Right lobe of liver (tissue), 6 donors: ENCODE measurements around the gene ALDH1A1. TPM values are rescaled to one million over a fixed set of nuclear protein-coding genes. Genes with fewer than 3 reads are reported as not detected.

Experiments used
- ATAC-seq, 4 donors: fragments of 200-7000 bp; cut with Tn5 transposase; one replicate each; pipeline ENCODE4 v1.9.1; 2020; ENCODE audit warnings: mild to moderate bottlenecking in 4 of 4, moderate library complexity in 4 of 4
- DNase-seq, 3 donors: peaks; one replicate each; pipeline ENCODE4 v3.0.0-alpha.2; 2020
- H3K27ac ChIP-seq, 3 donors: fragments of 200-600 bp; one replicate each; pipeline ENCODE4 v1.8.0; 2022
- H3K27me3 ChIP-seq, 2 donors: fragments of 200-600 bp; one replicate each; pipeline ENCODE4 v1.8.0; 2022
- H3K36me3 ChIP-seq, 4 donors: fragments of 200-600 bp; sonication (generic) in 1 of 4; one replicate each; pipeline versions ENCODE4 v1.5.1 to v1.8.0; 2017 to 2022; ENCODE audit warnings: control low read depth in 1 of 4
- H3K4me1 ChIP-seq, 4 donors: fragments of 200-600 bp; sonication (generic) in 1 of 4; one replicate each; pipeline versions ENCODE4 v1.5.1 to v1.8.0; 2017 to 2022; ENCODE audit warnings: control low read depth in 1 of 4
- H3K4me3 ChIP-seq, 3 donors: fragments of 200-600 bp; one replicate each; pipeline ENCODE4 v1.8.0; 2022
- H3K9me3 ChIP-seq, 4 donors: fragments of 200-600 bp; sonication (generic) in 1 of 4; one replicate each; pipeline versions ENCODE4 v1.5.1 to v1.8.0; 2017 to 2022; ENCODE audit warnings: control low read depth in 1 of 4
- POLR2A ChIP-seq: fragments of 450-650 bp; IDR thresholded peaks from one replicate; pipeline ENCODE4 v1.6.1; 2017; ENCODE audit warnings: antibody characterized with exemption, mild to moderate bottlenecking
- WGBS: methylation state at CpG from one replicate; pipeline ENCODE4 v1.1.6; 2018; ENCODE audit warnings: low coverage, low lambda C conversion rate; ENCODE audit not compliant: insufficient coverage; ENCODE audit errors: missing lambda C conversion rate; 5-methylcytosine and 5-hydroxymethylcytosine counted together
- intact Hi-C, 2 donors: fragments of 100-400 bp; cut with DNase I; formaldehyde crosslinking; loops; one replicate each; pipeline versions ENCODE4 v1.11.2 to v1.14.1; 2022
- total RNA-seq, 6 experiments: library from RNA; depleted of rRNA in 2 of 6; stranded (reverse); fragments of >200 nt in 2 of 6; fragmentation: NEBNext Ultra II Directional in 3 of 6; extraction: Animal tissue kit (Norgen Biotek cat#: 25700) in 3 of 6; gene quantifications; one replicate each; pipeline versions ENCODE4 v1.1.0 to v1.2.4, GENCODE V29; 2016 to 2023
- TF ChIP-seq, protein P1 (sequence below), 4 donors: fragments of 200-600 bp in 3 of 4; fragments of 450-650 bp in 1 of 4; IDR thresholded peaks; one replicate each; pipeline versions ENCODE4 v1.5.1 to v1.8.0; 2016 to 2022; ENCODE audit warnings: antibody characterized with exemption in 4 of 4, mild to moderate bottlenecking in 2 of 4
- donor health status: DM: no; HTN: yes; CAD: no.
- donor health status: DM: no; HTN: no; CAD: no.
- donor health status: DM: no; HTN: no; CAD: no.
- donor health status: DM: no; HTN: yes; CAD: no.
- donor health status: DM: no; HTN: yes; CAD: no.

Gene ALDH1A1
- total RNA-seq, 6 experiments from 2014 or later = 309 to 1,702 (median 521) TPM

DNA sequence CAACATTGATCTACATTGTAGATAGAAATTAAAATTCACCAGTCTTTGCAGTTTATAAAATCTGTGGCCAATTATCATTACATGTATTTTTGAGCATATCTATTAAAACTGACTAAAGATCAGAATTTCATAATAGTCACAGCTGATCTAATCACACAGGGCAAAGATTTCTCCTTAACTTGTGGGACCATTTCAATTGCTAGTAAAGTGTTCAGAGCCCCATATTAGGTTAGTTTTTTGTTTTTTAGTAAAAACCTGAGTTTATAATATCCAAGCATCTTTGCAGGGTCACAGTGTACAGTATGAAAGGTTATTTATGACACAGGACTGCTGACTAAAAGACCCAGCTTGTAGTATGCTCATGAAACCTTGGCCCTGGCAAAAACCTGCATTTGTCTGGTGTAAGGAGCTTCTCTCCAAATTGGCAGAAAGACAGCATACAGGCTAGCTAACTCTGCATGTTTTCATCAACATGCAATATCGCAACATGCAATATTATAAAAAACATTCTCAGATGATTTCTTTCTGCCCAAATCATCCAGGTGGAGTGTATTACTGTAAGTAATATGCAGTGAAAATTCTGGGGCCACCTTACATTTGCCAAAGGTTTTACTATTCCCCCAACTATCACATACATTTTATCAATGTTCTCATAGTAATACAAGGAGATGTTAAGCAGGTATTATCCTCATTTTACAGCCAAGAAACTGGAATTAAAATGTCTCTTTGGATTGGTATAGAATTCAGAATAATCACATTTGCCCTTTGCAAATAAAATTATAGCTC lies 37.7 kb upstream of the ALDH1A1 start:
- intact Hi-C loops = no loop called here
- no peak overlapping the region for H3K4me3 ChIP-seq
- WGBS = 21% methylated on average over 1 of the region's 1 CpG

DNA sequence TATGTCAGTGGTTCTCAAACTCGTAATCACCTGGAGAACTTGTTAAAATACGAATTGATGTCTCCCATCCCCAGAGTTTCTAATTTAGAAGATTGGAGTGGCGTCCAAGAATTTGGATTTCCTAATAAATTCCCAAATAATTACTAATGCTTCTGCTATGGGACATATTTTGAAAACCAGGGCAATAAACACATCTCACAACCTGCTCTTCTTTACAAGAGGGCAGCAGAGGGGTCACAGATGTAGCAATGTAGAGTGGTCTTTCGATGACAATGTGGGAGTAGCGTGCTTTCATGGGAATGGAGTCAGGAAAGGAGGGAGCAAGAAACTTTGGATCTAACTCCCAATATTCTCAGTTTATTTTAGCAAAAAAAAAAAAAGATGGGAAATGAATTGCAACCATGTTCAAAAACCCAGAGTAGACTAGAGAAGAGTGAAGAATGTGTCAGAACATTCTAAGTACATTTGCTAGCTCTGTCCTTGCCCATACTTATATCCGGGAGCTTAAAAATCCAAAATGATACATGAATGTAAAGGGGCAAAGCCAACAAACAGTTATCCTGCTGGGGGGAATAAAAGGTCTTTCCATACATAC lies 33.8 kb upstream of the ALDH1A1 start:
- 91% methylated on average over 6 of the region's 6 CpGs for WGBS
- ATAC-seq = no peak

More for the DNA sequence above, 37.7 kb upstream of the ALDH1A1 start:
- TF ChIP-seq, protein P1, sequence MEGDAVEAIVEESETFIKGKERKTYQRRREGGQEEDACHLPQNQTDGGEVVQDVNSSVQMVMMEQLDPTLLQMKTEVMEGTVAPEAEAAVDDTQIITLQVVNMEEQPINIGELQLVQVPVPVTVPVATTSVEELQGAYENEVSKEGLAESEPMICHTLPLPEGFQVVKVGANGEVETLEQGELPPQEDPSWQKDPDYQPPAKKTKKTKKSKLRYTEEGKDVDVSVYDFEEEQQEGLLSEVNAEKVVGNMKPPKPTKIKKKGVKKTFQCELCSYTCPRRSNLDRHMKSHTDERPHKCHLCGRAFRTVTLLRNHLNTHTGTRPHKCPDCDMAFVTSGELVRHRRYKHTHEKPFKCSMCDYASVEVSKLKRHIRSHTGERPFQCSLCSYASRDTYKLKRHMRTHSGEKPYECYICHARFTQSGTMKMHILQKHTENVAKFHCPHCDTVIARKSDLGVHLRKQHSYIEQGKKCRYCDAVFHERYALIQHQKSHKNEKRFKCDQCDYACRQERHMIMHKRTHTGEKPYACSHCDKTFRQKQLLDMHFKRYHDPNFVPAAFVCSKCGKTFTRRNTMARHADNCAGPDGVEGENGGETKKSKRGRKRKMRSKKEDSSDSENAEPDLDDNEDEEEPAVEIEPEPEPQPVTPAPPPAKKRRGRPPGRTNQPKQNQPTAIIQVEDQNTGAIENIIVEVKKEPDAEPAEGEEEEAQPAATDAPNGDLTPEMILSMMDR (IDR thresholded peaks at IDR 0.05) = no peak
- no peak for TF ChIP-seq POLR2A
- ATAC-seq (peak; percentile 51 to 68 (median 64)), DNase-seq (no peak)
- H3K9me3 ChIP-seq = no peaks in the 10 kb centered on the region
- H3K4me1 ChIP-seq = peaks cover 0 to 44% (median 4%) of the 10 kb centered on the region in 4 donors
- no peaks in the 10 kb centered on the region for H3K27me3 ChIP-seq
- H3K27ac ChIP-seq = peak overlapping the region in 2 of 3 donors; percentile 18 to 72
- H3K36me3 ChIP-seq = no peaks in the 10 kb centered on the region

DNA sequence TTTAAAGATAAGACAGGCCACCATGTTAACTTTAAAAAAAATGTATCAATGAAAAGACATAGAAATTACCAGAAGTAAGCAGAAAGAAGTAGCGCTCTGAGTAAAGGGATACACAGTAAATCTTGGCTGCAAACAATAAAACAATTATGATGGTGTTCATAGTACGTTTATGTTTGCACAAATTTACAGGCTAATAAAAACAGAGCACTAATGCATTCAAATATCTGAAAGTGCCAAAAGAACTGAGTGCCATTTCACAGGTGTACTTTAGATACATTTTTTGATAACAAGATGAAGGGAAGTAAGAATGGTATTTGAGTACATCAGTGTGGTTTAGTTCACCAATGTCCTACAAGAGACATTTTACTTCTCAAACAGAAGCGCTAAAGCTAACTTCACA lies 32.9 kb upstream of the ALDH1A1 start:
- peaks cover 0 to 67% (median 16%) of the 10 kb centered on the region in 4 donors for H3K4me1 ChIP-seq
- ATAC-seq (no peak), DNase-seq (no peak)
- H3K9me3 ChIP-seq = no peaks in the 10 kb centered on the region
- H3K27me3 ChIP-seq = no peaks in the 10 kb centered on the region
- H3K27ac ChIP-seq = peak overlapping the region in 1 of 3 donors; percentile 91
- 88% methylated on average over 3 of the region's 3 CpGs for WGBS
- intact Hi-C loops = no loop called here
- H3K36me3 ChIP-seq = no peaks in the 10 kb centered on the region
- TF ChIP-seq, protein P1 (IDR thresholded peaks at IDR 0.05) = no peak
- TF ChIP-seq POLR2A = no peak
- H3K4me3 ChIP-seq = no peak overlapping the region

More for the DNA sequence above, 33.8 kb upstream of the ALDH1A1 start:
- TF ChIP-seq, protein P1 (IDR thresholded peaks at IDR 0.05) = no peak
- no peak for TF ChIP-seq POLR2A
- H3K4me3 ChIP-seq = no peak overlapping the region
- H3K4me1 ChIP-seq = peaks cover 0 to 63% (median 16%) of the 10 kb centered on the region in 4 donors
- peak overlapping the region in 1 of 3 donors; percentile 91 for H3K27ac ChIP-seq
- H3K9me3 ChIP-seq = no peaks in the 10 kb centered on the region
- DNase-seq = no peak
- H3K36me3 ChIP-seq = no peaks in the 10 kb centered on the region
- no peaks in the 10 kb centered on the region for H3K27me3 ChIP-seq
- intact Hi-C loops = no loop called here

DNA sequence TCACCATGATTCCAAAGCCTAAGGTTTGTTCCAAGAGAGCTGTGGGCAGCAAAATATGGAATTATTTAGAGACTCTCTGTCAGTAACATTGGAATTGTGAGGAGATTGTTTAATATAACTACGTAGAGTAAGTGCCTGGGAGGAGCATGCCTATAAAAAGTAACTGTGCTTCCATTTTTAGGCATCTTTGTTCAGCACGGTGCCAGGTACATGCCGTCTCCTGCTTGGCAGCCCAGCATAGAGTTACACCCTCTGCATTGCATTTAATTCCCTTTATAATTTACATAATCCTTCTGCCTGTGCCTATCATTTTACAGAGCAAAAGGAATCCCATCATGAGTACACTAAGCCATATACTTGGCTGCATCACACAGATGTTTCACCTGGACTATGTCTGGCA lies 32.1 kb upstream of the ALDH1A1 start:
- H3K4me1 ChIP-seq = peaks cover 0 to 65% (median 18%) of the 10 kb centered on the region in 4 donors
- ATAC-seq = no peak
- H3K9me3 ChIP-seq = no peaks in the 10 kb centered on the region
- intact Hi-C loops = no loop called here
- DNase-seq = no peak
- 52% methylated on average over 3 of the region's 3 CpGs for WGBS
- TF ChIP-seq POLR2A = no peak
- TF ChIP-seq, protein P1 (IDR thresholded peaks at IDR 0.05) = no peak
- no peaks in the 10 kb centered on the region for H3K27me3 ChIP-seq
- H3K4me3 ChIP-seq = no peak overlapping the region
- H3K36me3 ChIP-seq = no peaks in the 10 kb centered on the region
- peak overlapping the region in 2 of 3 donors; percentile 62 to 91 for H3K27ac ChIP-seq
